ENCODE results near the gene ABLIM3.

The ABLIM3 gene

GRCh38 chr5:149238540-149238939 is 97.2 kb downstream of the ABLIM3 start:
- TF ChIP-seq ZBTB7A (IDR thresholded peaks at IDR 0.05; ENCODE audit: low read depth) (no peak), RAD21 (IDR thresholded peaks at IDR 0.05; ENCODE audit: low read depth) (peak; percentile 33; the same call in 1 of the 2 replicates)

GRCh38 chr5:149239917-149240316 is 98.6 kb downstream of the ABLIM3 start:
- TF ChIP-seq YY1 (IDR thresholded peaks at IDR 0.05; ENCODE audit: low read depth) (no peak), REST (IDR thresholded peaks at IDR 0.05; ENCODE audit: low read depth) (no peak), ZBTB7A (IDR thresholded peaks at IDR 0.05; ENCODE audit: low read depth) (no peak), CREB1 (IDR thresholded peaks at IDR 0.05; ENCODE audit: low read depth) (no peak)

- no peak for TF ChIP-seq CEBPB (IDR thresholded peaks at IDR 0.05)
- no peak for TF ChIP-seq USF1 (IDR thresholded peaks at IDR 0.05)
- TF ChIP-seq, protein P1, sequence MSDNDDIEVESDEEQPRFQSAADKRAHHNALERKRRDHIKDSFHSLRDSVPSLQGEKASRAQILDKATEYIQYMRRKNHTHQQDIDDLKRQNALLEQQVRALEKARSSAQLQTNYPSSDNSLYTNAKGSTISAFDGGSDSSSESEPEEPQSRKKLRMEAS (IDR thresholded peaks at IDR 0.05) = no peak
- TF ChIP-seq CREB1 (IDR thresholded peaks at IDR 0.05; ENCODE audit: low read depth) = no peak
- TF ChIP-seq TEAD4 (IDR thresholded peaks at IDR 0.05) = no peak
- no peak for TF ChIP-seq TAF1 (IDR thresholded peaks at IDR 0.05; ENCODE audit: low read depth)
- TF ChIP-seq FOXM1 (IDR thresholded peaks at IDR 0.05; ENCODE audit: borderline replicate concordance, low read depth) = no peak
- TF ChIP-seq RAD21 (IDR thresholded peaks at IDR 0.05; ENCODE audit: low read depth) = no peak
- TF ChIP-seq EGR1 (IDR thresholded peaks at IDR 0.05) = no peak
- no peak for TF ChIP-seq ZBTB7A (IDR thresholded peaks at IDR 0.05; ENCODE audit: low read depth)
- no peak for TF ChIP-seq REST (IDR thresholded peaks at IDR 0.05; ENCODE audit: low read depth)
- TF ChIP-seq EP300 (IDR thresholded peaks at IDR 0.05; ENCODE audit: borderline replicate concordance) = no peak
- no peak for TF ChIP-seq NFIC (IDR thresholded peaks at IDR 0.05)
Observed at GRCh38 chr5:149240354-149240998, 99.2 kb downstream of the ABLIM3 start.

- TF ChIP-seq EP300 (IDR thresholded peaks at IDR 0.05; ENCODE audit: borderline replicate concordance) (no peak), RAD21 (IDR thresholded peaks at IDR 0.05; ENCODE audit: low read depth) (no peak), ZBTB7A (IDR thresholded peaks at IDR 0.05; ENCODE audit: low read depth) (no peak), USF1 (IDR thresholded peaks at IDR 0.05) (no peak), REST (IDR thresholded peaks at IDR 0.05; ENCODE audit: low read depth) (no peak)
Observed at GRCh38 chr5:149242339-149242738, 101.0 kb downstream of the ABLIM3 start.

GRCh38 chr5:149246906-149247305 is 105.6 kb downstream of the ABLIM3 start:
- TF ChIP-seq NFIC (IDR thresholded peaks at IDR 0.05) (no peak), EP300 (IDR thresholded peaks at IDR 0.05; ENCODE audit: borderline replicate concordance) (no peak), TEAD4 (IDR thresholded peaks at IDR 0.05) (no peak), FOXM1 (IDR thresholded peaks at IDR 0.05; ENCODE audit: borderline replicate concordance, low read depth) (no peak), ZBTB7A (IDR thresholded peaks at IDR 0.05; ENCODE audit: low read depth) (no peak), EGR1 (IDR thresholded peaks at IDR 0.05) (no peak), REST (IDR thresholded peaks at IDR 0.05; ENCODE audit: low read depth) (no peak), TCF12 (IDR thresholded peaks at IDR 0.05; ENCODE audit: low read depth) (no peak), YY1 (IDR thresholded peaks at IDR 0.05; ENCODE audit: low read depth) (no peak), CREB1 (IDR thresholded peaks at IDR 0.05; ENCODE audit: low read depth) (no peak), USF1 (IDR thresholded peaks at IDR 0.05) (no peak), TAF1 (IDR thresholded peaks at IDR 0.05; ENCODE audit: low read depth) (no peak), CEBPB (IDR thresholded peaks at IDR 0.05) (no peak), RAD21 (IDR thresholded peaks at IDR 0.05; ENCODE audit: low read depth) (no peak)
- TF ChIP-seq, protein P1 (IDR thresholded peaks at IDR 0.05) = no peak
